Endothelial cell of umbilical vein (primary cell): ENCODE results near the gene TSTD1. TPM values are rescaled to one million over a fixed set of nuclear protein-coding genes. Genes with fewer than 3 reads are reported as not detected.
A peak's percentile ranks its signal among the peaks of the same experiment; 100 is the strongest.

Experiments used
- BruUV-seq: library from RNA; stranded (reverse); fragments of 400-500 nt; replicated peaks from 2 replicates; lab custom pipeline; 2021; lab: Mats Ljungman, UMichigan
- CTCF ChIA-PET: fragments of 300-600, 350-600 bp; sonication (Branson Sonifier 250); formaldehyde crosslinking; loops from one replicate; lab custom pipeline; 2021; ENCODE audit warnings: antibody characterized with exemption, inconsistent platforms; lab: Charles Lee
- POLR2A ChIA-PET: fragments of 300-600, 350-600 bp; sonication (Branson Sonifier 250); formaldehyde crosslinking; loops from one replicate; lab custom pipeline; 2021; ENCODE audit warnings: antibody characterized with exemption, inconsistent platforms; lab: Charles Lee
- DNase-seq: peaks from one replicate; pipeline ENCODE4 v3.0.0-alpha.2; 2011; ENCODE audit warnings: low read depth, low spot score
- FAIRE-seq: peaks from 2 replicates; lab custom pipeline; 2011; peaks lifted over from hg19 to GRCh38; lab: Jason Lieb, UNC
- H2AFZ ChIP-seq: 2 replicates; pipeline ENCODE4 v1.6.0; 2012; ENCODE audit warnings: low read depth, low read length, control low read depth, inconsistent platforms
- H3K27ac ChIP-seq: 2 replicates; pipeline ENCODE4 v1.5.1; 2011; ENCODE audit warnings: low read depth, mild to moderate bottlenecking, control low read depth, low read length, moderate library complexity; ENCODE audit not compliant: insufficient read depth
- H3K27me3 ChIP-seq, 2 experiments: 2 replicates each; pipeline versions ENCODE4 v1.6.0 to v1.6.1; 2011; ENCODE audit warnings: low read length in 2 of 2, mixed read lengths in 1 of 2; ENCODE audit not compliant: control insufficient read depth in 2 of 2, insufficient read depth in 2 of 2
- H3K36me3 ChIP-seq, 2 experiments: 2 replicates in 1 of 2; 3 replicates in 1 of 2; pipeline ENCODE4 v1.5.1; 2011; ENCODE audit warnings: low read length in 2 of 2, mild to moderate bottlenecking in 1 of 2, moderate library complexity in 1 of 2; ENCODE audit not compliant: control insufficient read depth in 2 of 2, insufficient read depth in 2 of 2; ENCODE audit errors: extremely low read depth in 1 of 2
- H3K4me1 ChIP-seq: 3 replicates; pipeline ENCODE4 v1.5.1; 2011; ENCODE audit warnings: mild to moderate bottlenecking, low read length; ENCODE audit not compliant: control insufficient read depth, insufficient read depth; ENCODE audit errors: extremely low read depth
- H3K4me2 ChIP-seq: 2 replicates; pipeline ENCODE4 v1.6.1; 2011; ENCODE audit warnings: low read length, control low read depth, mixed read lengths; ENCODE audit not compliant: insufficient read depth
- H3K4me3 ChIP-seq, 3 experiments: fragments of 200-600 bp in 1 of 3; sonication (generic), shearing (Covaris generic) in 1 of 3; replicated peaks in 1 of 3; 2 replicates each; pipeline ENCODE4 v1.5.1; 2011 to 2016; ENCODE audit warnings: control low read depth in 3 of 3, low read length in 3 of 3, mild to moderate bottlenecking in 2 of 3, inconsistent platforms in 1 of 3, low read depth in 1 of 3, moderate library complexity in 1 of 3; ENCODE audit not compliant: insufficient read depth in 1 of 3
- H3K79me2 ChIP-seq: 2 replicates; pipeline ENCODE4 v1.6.0; 2012; ENCODE audit warnings: low read length, inconsistent platforms; ENCODE audit not compliant: control insufficient read depth, insufficient read depth
- H3K9ac ChIP-seq: replicated peaks from 2 replicates; pipeline ENCODE3; 2011; ENCODE audit warnings: low read length, control low read depth; ENCODE audit not compliant: insufficient read depth; ENCODE audit errors: extremely low read depth
- H3K9me1 ChIP-seq: replicated peaks from 3 replicates; pipeline ENCODE4 v1.6.0; 2011; ENCODE audit warnings: mild to moderate bottlenecking, low read length; ENCODE audit not compliant: control insufficient read depth, insufficient read depth; ENCODE audit errors: extremely low read depth
- H3K9me3 ChIP-seq: replicated peaks from 2 replicates; pipeline ENCODE4 v1.5.1; 2012; ENCODE audit warnings: low read length, inconsistent platforms; ENCODE audit not compliant: control insufficient read depth, insufficient read depth
- H4K20me1 ChIP-seq: replicated peaks from 2 replicates; pipeline ENCODE3; 2011; ENCODE audit warnings: mild to moderate bottlenecking, low read length; ENCODE audit not compliant: control insufficient read depth, insufficient read depth; ENCODE audit errors: extremely low read depth
- CTCF ChIP-seq, 2 donors: IDR thresholded peaks; 1 replicate in 1 of 2; 2 replicates in 1 of 2; pipeline ENCODE4 v1.5.1; 2011; ENCODE audit warnings: low read length in 2 of 2, mild to moderate bottlenecking in 2 of 2, moderate library complexity in 2 of 2, control low read depth in 1 of 2, inconsistent platforms in 1 of 2, low read depth in 1 of 2; ENCODE audit not compliant: insufficient read depth in 1 of 2; ENCODE audit errors: extremely low read depth in 1 of 2
- EZH2 ChIP-seq: IDR thresholded peaks from 2 replicates; pipeline ENCODE4 v1.6.1; 2012; ENCODE audit warnings: borderline replicate concordance, low read depth, mild to moderate bottlenecking, moderate library complexity, low read length, inconsistent platforms; ENCODE audit not compliant: severe bottlenecking
- FOS ChIP-seq: IDR thresholded peaks from 2 replicates; pipeline ENCODE4 v1.6.1; 2011; ENCODE audit warnings: mild to moderate bottlenecking, low read length, moderate library complexity, borderline replicate concordance; ENCODE audit not compliant: insufficient read depth
- GATA2 ChIP-seq: IDR thresholded peaks from 2 replicates; pipeline ENCODE4 v1.7.0; 2011; ENCODE audit warnings: low read depth, mild to moderate bottlenecking, moderate library complexity, mixed read lengths, low read length; ENCODE audit not compliant: insufficient read length, insufficient read depth
- JUN ChIP-seq: IDR thresholded peaks from 2 replicates; pipeline ENCODE4 v1.6.1; 2011; ENCODE audit warnings: borderline replicate concordance, low read depth; ENCODE audit not compliant: insufficient read length, insufficient read depth
- MAX ChIP-seq: IDR thresholded peaks from 2 replicates; pipeline ENCODE4 v1.6.1; 2011; ENCODE audit not compliant: insufficient read depth, insufficient read length
- MYC ChIP-seq: IDR thresholded peaks from one replicate; pipeline ENCODE4 v1.6.1; 2011; ENCODE audit warnings: mild to moderate bottlenecking, low read depth, low read length
- POLR2A ChIP-seq: IDR thresholded peaks from 2 replicates; pipeline ENCODE4 v1.6.1; 2012; ENCODE audit warnings: low read depth, mild to moderate bottlenecking, control low read depth, low read length
- POLR2AphosphoS5 ChIP-seq: IDR thresholded peaks from 2 replicates; pipeline ENCODE4 v1.6.1; 2012; ENCODE audit warnings: low read depth, mild to moderate bottlenecking, control low read depth, low read length, moderate library complexity; ENCODE audit not compliant: insufficient read depth
- dilution Hi-C: fragments of 300-500 bp; cut with MboI; formaldehyde crosslinking; loops from one replicate; pipeline ENCODE4 v1.15.0; 2019; ENCODE audit warnings: low sequenced_read_pairs; ENCODE audit not compliant: extremely low pct_ligation_motif_present
- intact Hi-C: fragments of 100-400 bp; cut with micrococcal nuclease; formaldehyde crosslinking; loops from one replicate; pipeline ENCODE4 v1.10.0; 2022
- polyA plus RNA-seq, 4 experiments: library from polyadenylated mRNA; depleted of rRNA in 3 of 4; stranded (reverse) in 3 of 4; unstranded in 1 of 4; fragments of >200 nt; gene quantifications; 2 replicates each; pipeline versions ENCODE4 v1.2.1 to v1.2.3, GENCODE V29; 2011 to 2012; ENCODE audit warnings: missing spikeins in 1 of 4
- total RNA-seq: library from RNA; stranded (reverse); gene quantifications from 2 replicates; pipeline ENCODE4 v1.2.3, GENCODE V29; 2021

TSTD1 gene
- total and polyA plus RNA-seq, 2 donors (not counting 3 experiments of a cell fraction or from before 2014, with no cell fraction given) = 8.9 to 39.1 TPM

GRCh38 chr1:161037661-161038522 is 872 bp downstream of the TSTD1 start:
- DNase-seq (no peak), FAIRE-seq (no peak)
- Histone ChIP-seq H4K20me1 (no peaks in the 10 kb centered on the region), H3K9ac (peak overlapping the region; percentile 51), H3K36me3 (peaks cover 12 to 29% of the 10 kb centered on the region in 2 experiments), H3K9me3 (no peaks in the 10 kb centered on the region), H3K9me1 (no peaks in the 10 kb centered on the region), H2AFZ (peak overlapping the region; percentile 70), H3K4me2 (peak overlapping the region; percentile 53), H3K27me3 (no peaks in the 10 kb centered on the region), H3K4me1 (peaks cover 2% of the 10 kb centered on the region), H3K27ac (no peak overlapping the region), H3K79me2 (no peaks in the 10 kb centered on the region), H3K4me3 (peak overlapping the region; percentile 46 to 55 (median 50))
- TF ChIP-seq GATA2 (no peak), CTCF (IDR thresholded peaks at IDR 0.05; ENCODE audit: extremely low read depth in 1 of 2, insufficient read depth in 1 of 2, low read depth in 1 of 2, low read length in 2 of 2) (no peak), MYC (no peak), FOS (no peak), EZH2 (no peak), JUN (no peak), POLR2A (no peak), MAX (no peak), POLR2AphosphoS5 (no peak)
- no TSS peak for BruUV-seq
- dilution Hi-C loops = no loop called here
- ChIA-PET CTCF (interaction anchor here (0.6 to 11.0 kb wide), 4 partner anchors 42 to 103 kb away, joined by 3 to 181 read pairs (median 6); no protein-coding TSS in a partner anchor), POLR2A (no interaction called here)
- intact Hi-C loops = no loop called here
